ENCODE data around the gene NIT1. TPM values are rescaled to one million over a fixed set of nuclear protein-coding genes. Genes with fewer than 3 reads are reported as not detected.

The NIT1 gene
- total and polyA plus RNA-seq, 12 donors = 24.1 to 41.2 (median 32.1) TPM

GRCh38 chr1:161069731-161070270 is 48.1 kb upstream of the NIT1 start, which contains the start of gene ARHGAP30:
Gene ARHGAP30 (minus strand): TSS chr1:161069891. CDS start chr1:161069624, 267 bp downstream.
- no peak for TF ChIP-seq CTCF (IDR thresholded peaks at IDR 0.05)
- H3K36me3 ChIP-seq = peaks cover 0 to 8% (median 0%) of the 10 kb centered on the region in 9 donors
- ATAC-seq (peak; percentile 63 to 83 (median 68)), DNase-seq (peak; percentile 59 to 60)
- peak within 1 kb of the TSS in 8 of 10 donors; percentile 29 to 97 (median 60) for H3K27ac ChIP-seq
- H3K9me3 ChIP-seq = no peaks in the 10 kb centered on the region
- H3K4me1 ChIP-seq = peaks cover 0 to 48% (median 0%) of the 10 kb centered on the region in 9 donors
- intact Hi-C loops (cut with DNase I) = no loop called here
- 75 to 79% methylated on average over 9 of the region's 9 CpGs for WGBS, 2 donors
- H3K4me3 ChIP-seq = peak within 1 kb of the TSS in 8 of 10 donors; percentile 5 to 82 (median 36)
- peaks cover 0 to 13% (median 6%) of the 10 kb centered on the region in 7 donors for H3K27me3 ChIP-seq

- TF ChIP-seq CTCF (IDR thresholded peaks at IDR 0.05) = no peak
- H3K27me3 ChIP-seq = peaks cover 0 to 5% (median 3%) of the 10 kb centered on the region in 7 donors
- H3K4me3 ChIP-seq = no peak overlapping the region
- ATAC-seq = no peak
- peak overlapping the region in 2 of 10 donors; percentile 34 to 97 for H3K27ac ChIP-seq
- intact Hi-C loops (cut with DNase I) = no loop called here
- WGBS, 2 donors = 96 to 98% methylated on average over 4 of the region's 4 CpGs
- DNase-seq = no peak
- peaks cover 0 to 38% (median 0%) of the 10 kb centered on the region in 9 donors for H3K4me1 ChIP-seq
- peaks cover 0 to 5% (median 0%) of the 10 kb centered on the region in 9 donors for H3K36me3 ChIP-seq
- H3K9me3 ChIP-seq = no peaks in the 10 kb centered on the region
Measured at GRCh38 chr1:161070761-161071160, 47.1 kb upstream of the NIT1 start.

DNA sequence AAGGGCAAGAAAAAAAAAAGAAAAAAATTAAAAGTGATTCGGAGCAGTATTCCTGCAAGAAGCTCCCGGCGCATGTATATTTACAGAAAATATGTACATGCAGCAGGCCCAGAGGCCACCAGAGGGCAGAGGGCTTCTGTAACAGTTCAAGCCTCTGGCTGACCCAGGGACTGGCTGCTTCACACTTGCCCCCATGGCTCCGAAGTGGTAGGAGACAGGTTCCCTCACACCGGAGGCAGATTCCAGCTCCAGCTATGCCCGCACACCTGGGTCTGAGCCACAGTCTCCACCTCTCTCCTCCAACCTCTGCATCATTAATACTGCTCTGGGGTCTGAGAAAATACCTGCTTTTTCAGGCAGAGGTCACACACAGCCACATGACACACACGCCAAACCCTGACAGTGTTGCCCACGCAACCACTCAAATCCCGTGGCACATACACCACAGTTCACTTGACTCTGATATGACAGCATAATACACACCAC is 46.0 kb upstream of the NIT1 start:
- H3K4me3 ChIP-seq = no peak overlapping the region
- no peaks in the 10 kb centered on the region for H3K9me3 ChIP-seq
- peak; percentile 13 to 67 (median 53) for TF ChIP-seq CTCF (IDR thresholded peaks at IDR 0.05)
- H3K4me1 ChIP-seq = peaks cover 0 to 26% (median 0%) of the 10 kb centered on the region in 9 donors
- WGBS, 2 donors = 68% methylated on average over 9 of the region's 9 CpGs
- H3K36me3 ChIP-seq = no peaks in the 10 kb centered on the region
- DNase-seq = peak; percentile 38 to 54
- no peaks in the 10 kb centered on the region for H3K27me3 ChIP-seq
- peak in 3 of 8 donors; percentile 45 to 49 (median 46) for ATAC-seq
- intact Hi-C loops (cut with DNase I) = no loop called here
- no peak overlapping the region for H3K27ac ChIP-seq

DNA sequence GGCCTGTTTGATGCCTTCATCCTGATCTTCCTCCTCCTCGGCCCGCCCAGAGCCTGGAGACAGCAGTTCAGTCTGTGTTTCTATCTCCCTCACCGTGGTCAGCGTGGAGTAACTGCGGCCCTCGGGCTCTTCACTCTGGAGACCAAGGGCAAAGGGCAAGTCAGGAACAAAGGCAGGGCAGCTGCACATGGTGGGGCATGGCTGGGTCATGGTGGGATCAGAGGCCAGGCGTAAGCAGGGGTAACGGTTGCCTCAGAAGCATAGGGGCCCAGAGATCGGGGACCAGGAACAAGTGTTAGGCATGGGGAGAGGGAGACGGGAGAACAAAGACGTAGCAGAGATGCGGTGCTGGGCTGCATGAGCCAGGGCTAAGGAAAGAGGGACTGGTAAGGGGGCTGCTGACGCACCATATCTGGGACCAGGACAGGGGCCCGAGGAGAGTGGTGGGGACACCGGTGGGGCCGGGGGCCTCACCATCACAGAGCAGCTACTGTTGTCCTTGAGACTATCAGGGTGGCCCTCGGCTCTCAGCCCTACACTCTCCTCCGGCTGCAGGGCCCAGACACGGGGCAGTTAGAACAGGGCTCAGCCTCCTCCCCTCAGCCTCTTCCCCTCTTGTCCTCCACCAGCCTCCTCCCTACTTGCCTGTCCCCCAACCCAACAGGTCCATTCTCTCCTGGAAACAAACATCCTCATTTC is 45.0 kb upstream of the NIT1 start:
- no peaks in the 10 kb centered on the region for H3K36me3 ChIP-seq
- H3K27ac ChIP-seq = no peak overlapping the region
- no peak overlapping the region for H3K4me3 ChIP-seq
- H3K27me3 ChIP-seq = no peaks in the 10 kb centered on the region
- H3K4me1 ChIP-seq = peaks cover 0 to 18% (median 0%) of the 10 kb centered on the region in 9 donors
- TF ChIP-seq CTCF (IDR thresholded peaks at IDR 0.05) = no peak
- ATAC-seq = no peak
- 94 to 97% methylated on average over 19 of the region's 19 CpGs for WGBS, 2 donors
- intact Hi-C loops (cut with DNase I) = no loop called here
- DNase-seq = no peak
- no peaks in the 10 kb centered on the region for H3K9me3 ChIP-seq
